Epithelial cell of esophagus (primary cell): ENCODE results near the gene PPY.

ENCODE experiments used
- DNase-seq: peaks from one replicate; pipeline ENCODE4 v3.0.0; 2010; ENCODE audit warnings: low read depth
- H3K4me3 ChIP-seq: 2 replicates; pipeline ENCODE4 v1.5.1; 2011; ENCODE audit warnings: mild to moderate bottlenecking, low read length, control low read depth
- CTCF ChIP-seq: IDR thresholded peaks from 2 replicates; pipeline ENCODE4 v1.5.1; 2011; ENCODE audit warnings: low read depth, mild to moderate bottlenecking, low read length, control low read depth, inconsistent platforms; ENCODE audit not compliant: insufficient read depth; ENCODE audit errors: missing control alignments

PPY gene

GRCh38 chr17:43909537-43910231 is 32.6 kb downstream of the PPY start:
- DNase-seq, result no peak
- no peak overlapping the region for H3K4me3 ChIP-seq
- no peak for TF ChIP-seq CTCF

- peak; percentile 54 for DNase-seq
- TF ChIP-seq CTCF, result no peak
- no peak overlapping the region for H3K4me3 ChIP-seq
These were observed 34.1 kb downstream of the PPY start for GRCh38 chr17:43907998-43908721.

GRCh38 chr17:43907425-43907981 is 34.8 kb downstream of the PPY start, which contains the start of gene MPP2:
TSS of gene MPP2 (minus strand) at chr17:43907536. CDS start at chr17:43904460, 3,076 bp downstream.
- DNase-seq, result peak; percentile 51
- peak; percentile 18 for TF ChIP-seq CTCF

GRCh38 chr17:43906951-43907424 is 35.3 kb downstream of the PPY start:
- no peak for TF ChIP-seq CTCF
- H3K4me3 ChIP-seq, result peak overlapping the region; percentile 36
- no peak for DNase-seq

More at GRCh38 chr17:43907425-43907981, 34.8 kb downstream of the PPY start, which contains the start of gene MPP2:
- peak within 1 kb of the TSS; percentile 36 for H3K4me3 ChIP-seq

GRCh38 chr17:43905985-43906852 is 36.1 kb downstream of the PPY start:
- no peak for TF ChIP-seq CTCF
- peak; percentile 36 for DNase-seq
- peak overlapping the region; percentile 36 for H3K4me3 ChIP-seq

GRCh38 chr17:43905400-43905984 is 36.8 kb downstream of the PPY start:
- no peak overlapping the region for H3K4me3 ChIP-seq
- TF ChIP-seq CTCF, result no peak
- no peak for DNase-seq
